SH-SY5Y (cell line): ENCODE results near the gene NHSL1.

Source experiments
- GATA2 ChIP-seq: IDR thresholded peaks from 2 replicates; pipeline ENCODE4 v1.6.1; 2011; ENCODE audit warnings: mild to moderate bottlenecking, low read depth, low read length
- GATA3 ChIP-seq: IDR thresholded peaks from 2 replicates; pipeline ENCODE4 v1.6.1; 2011; ENCODE audit warnings: low read depth, mild to moderate bottlenecking, low read length, moderate library complexity

GRCh38 chr6:138531387-138531786, 32.1 kb upstream of the NHSL1 start:
- TF ChIP-seq GATA2, result no peak
- no peak for TF ChIP-seq GATA3
